Ovary (tissue), 9 donors: ENCODE measurements around the gene FCRL6. TPM values are rescaled to one million over a fixed set of nuclear protein-coding genes. Genes with fewer than 3 reads are reported as not detected.

Experiments used
- DNase-seq, 5 donors: peaks; one replicate each; pipeline ENCODE4 v3.0.0-alpha.2; 2019 to 2020
- H3K27ac ChIP-seq, 2 donors: fragments of 200-600 bp; one replicate each; pipeline versions ENCODE4 v1.5.1 to v1.8.0; 2019 to 2022
- H3K27me3 ChIP-seq: fragments of 200-600 bp; one replicate; pipeline ENCODE4 v1.8.0; 2022
- H3K36me3 ChIP-seq: fragments of 200-600 bp; sonication (generic); one replicate; pipeline ENCODE4 v1.5.1; 2019
- H3K4me1 ChIP-seq: one replicate; pipeline ENCODE4 v1.8.1; 2013; ENCODE audit warnings: mild to moderate bottlenecking, moderate library complexity; ENCODE audit not compliant: insufficient read depth
- H3K4me3 ChIP-seq: fragments of 200-600 bp; sonication (generic); one replicate; pipeline ENCODE4 v1.5.1; 2017
- H3K9me3 ChIP-seq, 2 donors: fragments of 200-600 bp in 1 of 2; sonication (generic) in 1 of 2; one replicate each; pipeline versions ENCODE4 v1.5.1 to v1.8.1; 2013 to 2019; ENCODE audit warnings: mild to moderate bottlenecking in 1 of 2, moderate library complexity in 1 of 2
- CTCF ChIP-seq, 3 donors: fragments of 450-650 bp in 2 of 3; fragments of 200-600 bp in 1 of 3; IDR thresholded peaks; one replicate each; pipeline versions ENCODE4 v1.5.1 to v1.8.0; 2016 to 2022; ENCODE audit warnings: antibody characterized with exemption in 3 of 3, mild to moderate bottlenecking in 1 of 3
- EP300 ChIP-seq: sonication (generic); formaldehyde crosslinking; IDR thresholded peaks from one replicate; pipeline ENCODE4 v1.6.1; 2017; ENCODE audit warnings: antibody characterized with exemption
- POLR2A ChIP-seq: fragments of 450-650 bp; IDR thresholded peaks from one replicate; pipeline ENCODE4 v1.6.1; 2017; ENCODE audit warnings: antibody characterized with exemption, mild to moderate bottlenecking, moderate library complexity
- whole genome bisulfite sequencing, 3 donors: extraction: QIAGEN DNeasy Blood & Tissue Kit in 1 of 3; methylation state at CpG; one replicate each; pipeline versions ENCODE4 v1.1.5 to v1.1.7; 2013 to 2017; 5-methylcytosine and 5-hydroxymethylcytosine counted together
- intact Hi-C, 4 donors: fragments of 100-400 bp; cut with DNase I; formaldehyde crosslinking; loops; one replicate each; pipeline versions ENCODE4 v1.11.0 to v1.15.1; 2022 to 2023
- polyA plus RNA-seq, 2 donors: library from polyadenylated mRNA; stranded (reverse); fragments of 200-250 nt in 1 of 2; fragments of 350-450 nt in 1 of 2; fragmentation: Illumina TruSeq in 1 of 2; extraction: RNeasy Lipid Tissue Mini Kit (QIAGEN cat#74804) in 1 of 2; gene quantifications; one replicate each; pipeline ENCODE4 v1.2.3, GENCODE V29; 2013 to 2014
- total RNA-seq, 7 donors: library from RNA; depleted of rRNA in 2 of 7; stranded (reverse); fragments of >200 nt in 2 of 7; fragmentation: NEBNext Ultra II Directional in 3 of 7; extraction: Animal tissue kit (Norgen Biotek cat#: 25700) in 3 of 7; gene quantifications; one replicate each; pipeline versions ENCODE4 v1.1.0 to v1.2.4, GENCODE V29; 2016 to 2023
- donor health status: DM: no; HTN: no; CAD: no; lungs with moderate emphysema.
- donor health status: DM: no; HTN: no; CAD: no.
- donor health status: Bipolar disorder and iron deficiency.
- donor health status: DM: yes; HTN: yes; CAD: no.
- donor health status: DM: no; HTN: no; CAD: no.
- donor health status: DM: yes; HTN: yes; CAD: no.

The FCRL6 gene
- total and polyA plus RNA-seq, 9 donors, result 0.08 to 2.3 (median 0.20) TPM; not detected in 2

- Histone ChIP-seq H3K4me1 (peaks cover 2% of the 10 kb centered on the region), H3K27me3 (no peaks in the 10 kb centered on the region), H3K9me3 (no peaks in the 10 kb centered on the region), H3K27ac (no peak within 1 kb of the TSS), H3K36me3 (no peaks in the 10 kb centered on the region), H3K4me3 (no peak within 1 kb of the TSS)
- TF ChIP-seq EP300 (no peak), CTCF (IDR thresholded peaks at IDR 0.05) (no peak), POLR2A (no peak)
- intact Hi-C loops, result no loop called here
- WGBS, 3 donors, result 68 to 74% (median 69%) methylated on average over 11 of the region's 11 CpGs
- DNase-seq, result no peak
These were observed 24.4 kb downstream of the FCRL6 start, which contains the start of gene SLAMF8 for GRCh38 chr1:159826441-159827101. SLAMF8 (plus strand) TSS chr1:159826873; CDS start chr1:159826899, 26 bp downstream.

- intact Hi-C loops, result no loop called here
- TF ChIP-seq CTCF (IDR thresholded peaks at IDR 0.05), result no peak
- TF ChIP-seq POLR2A, result no peak
- no peak for TF ChIP-seq EP300
- DNase-seq, result no peak
- Histone ChIP-seq H3K27ac (no peak overlapping the region), H3K36me3 (no peaks in the 10 kb centered on the region), H3K4me1 (peaks cover 2% of the 10 kb centered on the region), H3K4me3 (no peak overlapping the region), H3K27me3 (no peaks in the 10 kb centered on the region), H3K9me3 (no peaks in the 10 kb centered on the region)
- 79 to 86% (median 84%) methylated on average over 6 of the region's 6 CpGs for WGBS, 3 donors
These were observed 24.9 kb downstream of the FCRL6 start for GRCh38 chr1:159827102-159827490.

DNA sequence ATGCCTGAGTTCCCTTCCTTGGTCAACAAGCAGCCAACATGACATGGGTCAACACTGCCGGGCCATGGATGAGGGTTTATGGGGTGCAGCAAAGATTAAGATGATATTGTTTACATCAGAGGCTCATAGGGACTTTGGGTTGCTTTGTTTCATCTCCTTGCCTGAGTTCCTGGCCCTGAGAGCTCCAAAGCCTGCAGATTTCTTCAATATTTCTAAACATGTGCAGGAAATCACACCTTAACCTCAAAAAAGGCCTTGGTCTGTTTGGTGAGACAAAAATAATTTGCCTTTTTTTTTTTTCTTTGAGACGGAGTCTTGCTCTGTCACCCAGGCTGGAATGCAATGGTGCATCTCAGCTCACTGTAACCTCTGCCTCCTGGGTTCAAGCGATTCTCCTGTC is 25.4 kb downstream of the FCRL6 start:
- 89 to 92% (median 91%) methylated on average over 3 of the region's 3 CpGs for WGBS, 3 donors
- TF ChIP-seq POLR2A, result no peak
- no peak for TF ChIP-seq CTCF (IDR thresholded peaks at IDR 0.05)
- no peak for TF ChIP-seq EP300

GRCh38 chr1:159828176-159828575 is 26.0 kb downstream of the FCRL6 start:
- 62 to 92% (median 67%) methylated on average over 3 of the region's 3 CpGs for WGBS, 3 donors
- H3K4me3 ChIP-seq, result no peak overlapping the region
- no peaks in the 10 kb centered on the region for H3K9me3 ChIP-seq
- H3K27me3 ChIP-seq, result no peaks in the 10 kb centered on the region
- H3K27ac ChIP-seq, result no peak overlapping the region
- intact Hi-C loops, result no loop called here
- TF ChIP-seq EP300 (no peak), CTCF (IDR thresholded peaks at IDR 0.05) (no peak), POLR2A (no peak)
- H3K36me3 ChIP-seq, result no peaks in the 10 kb centered on the region
- H3K4me1 ChIP-seq, result peaks cover 2% of the 10 kb centered on the region
- no peak for DNase-seq

More for the DNA sequence above, 25.4 kb downstream of the FCRL6 start:
- no peaks in the 10 kb centered on the region for H3K9me3 ChIP-seq
- intact Hi-C loops, result no loop called here
- no peak overlapping the region for H3K4me3 ChIP-seq
- H3K27me3 ChIP-seq, result no peaks in the 10 kb centered on the region
- H3K36me3 ChIP-seq, result no peaks in the 10 kb centered on the region
- no peak overlapping the region for H3K27ac ChIP-seq
- peaks cover 2% of the 10 kb centered on the region for H3K4me1 ChIP-seq
- no peak for DNase-seq
